Measurements from ENCODE around the gene CDC27. TPM values are rescaled to one million over a fixed set of nuclear protein-coding genes. Genes with fewer than 3 reads are reported as not detected.
"Not testable (repeated sequence)": the region's sequence is repeated elsewhere in the genome, so short reads cannot be mapped to it uniquely, and the experiment has no call there.

CDC27 gene
- total RNA-seq, 1 donor from 2014 or later = 118 TPM

GRCh38 chr17:47199627-47200324, 10.7 kb upstream of the CDC27 start:
- intact Hi-C loops (cut with micrococcal nuclease) = no loop called here

- intact Hi-C loops (cut with micrococcal nuclease) = no loop called here
Observed at GRCh38 chr17:47197821-47198220, 8.7 kb upstream of the CDC27 start.

DNA sequence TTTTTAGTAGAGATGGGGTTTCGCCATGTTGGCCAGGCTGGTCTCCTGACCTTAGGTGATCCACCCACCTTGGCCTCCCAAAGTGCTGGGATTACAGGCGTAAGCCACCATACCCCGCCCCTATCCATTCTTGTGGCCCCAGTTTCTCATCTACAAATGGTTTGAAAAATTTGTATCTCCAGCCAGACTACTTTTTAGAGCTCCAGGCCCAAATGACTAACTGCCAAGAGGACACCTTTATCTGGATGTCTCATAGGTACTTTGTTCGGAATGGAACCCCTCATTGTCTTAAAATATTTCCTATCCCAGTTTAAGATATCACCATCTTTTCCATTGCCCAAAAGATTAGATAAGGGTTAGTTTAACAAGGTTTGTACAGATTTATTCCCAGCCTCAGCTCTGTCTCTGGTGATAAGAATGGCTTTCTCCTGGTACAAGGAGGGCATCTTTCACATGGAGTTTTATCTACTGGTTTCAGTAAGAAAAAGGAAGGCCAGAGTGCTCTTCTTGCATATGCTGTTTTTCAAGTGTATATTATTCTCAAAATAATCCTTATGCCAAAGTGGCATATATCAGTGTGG, 4.9 kb upstream of the CDC27 start:
- intact Hi-C loops (cut with micrococcal nuclease) = no loop called here

DNA sequence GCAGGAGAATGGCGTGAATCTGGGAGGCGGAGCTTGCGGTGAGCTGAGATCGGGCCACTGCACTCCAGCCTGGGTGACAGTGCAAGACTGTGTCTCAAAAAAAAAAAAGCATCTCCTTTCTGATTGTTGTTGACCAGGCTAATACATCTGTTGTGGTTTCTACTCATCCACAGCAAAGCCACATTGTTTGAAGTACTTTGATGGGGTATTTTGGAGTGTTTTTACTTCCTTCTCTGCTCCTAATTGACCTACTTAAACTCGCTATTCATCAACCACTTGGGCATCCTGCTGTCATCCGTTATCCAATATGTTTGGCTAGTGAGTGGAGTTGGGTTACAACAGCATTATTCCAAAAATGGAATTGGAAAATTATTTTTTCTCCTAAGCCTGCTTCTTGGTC, 3.5 kb upstream of the CDC27 start:
- intact Hi-C loops (cut with micrococcal nuclease) = no loop called here

DNA sequence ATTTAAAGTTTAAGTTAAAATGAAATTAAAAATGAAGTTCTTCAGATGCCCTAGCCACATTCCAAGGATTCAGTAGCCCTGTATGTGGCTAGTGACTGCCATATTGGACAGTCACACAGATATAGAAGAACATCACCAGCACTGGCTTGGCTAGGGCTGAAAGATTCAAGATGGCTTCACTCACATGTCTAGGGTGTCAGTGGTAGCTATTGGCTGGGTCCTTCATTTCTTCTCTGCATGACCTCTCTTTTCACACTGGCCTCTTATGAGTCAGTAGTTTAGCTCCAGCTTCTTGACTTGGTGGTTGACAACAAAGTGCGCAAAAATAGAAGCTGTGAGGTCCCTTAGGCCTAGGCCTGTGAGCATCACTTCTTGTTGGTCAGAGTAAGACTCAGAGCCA, 1.7 kb upstream of the CDC27 start:
- intact Hi-C loops (cut with micrococcal nuclease) = no loop called here

DNA sequence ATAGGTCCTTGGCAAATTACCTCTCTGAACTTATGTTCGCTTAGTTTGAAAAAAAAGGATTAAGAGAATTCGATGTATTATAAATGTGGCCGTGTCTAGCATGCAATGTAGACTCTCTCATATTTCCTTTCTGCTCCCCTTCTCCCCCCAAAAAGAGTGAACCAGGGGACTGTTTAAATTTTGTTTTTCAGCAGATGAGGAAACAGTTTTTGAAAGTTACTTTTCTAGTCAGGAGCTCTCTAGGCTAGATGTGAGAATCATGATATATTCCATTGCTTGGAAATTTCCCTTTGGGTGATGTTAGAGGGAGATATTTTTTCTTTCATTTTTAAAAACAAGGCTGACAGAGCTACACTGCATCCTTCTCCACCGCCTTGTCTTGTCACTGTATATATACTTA, 1.1 kb upstream of the CDC27 start:
- intact Hi-C loops (cut with micrococcal nuclease) = no loop called here

DNA sequence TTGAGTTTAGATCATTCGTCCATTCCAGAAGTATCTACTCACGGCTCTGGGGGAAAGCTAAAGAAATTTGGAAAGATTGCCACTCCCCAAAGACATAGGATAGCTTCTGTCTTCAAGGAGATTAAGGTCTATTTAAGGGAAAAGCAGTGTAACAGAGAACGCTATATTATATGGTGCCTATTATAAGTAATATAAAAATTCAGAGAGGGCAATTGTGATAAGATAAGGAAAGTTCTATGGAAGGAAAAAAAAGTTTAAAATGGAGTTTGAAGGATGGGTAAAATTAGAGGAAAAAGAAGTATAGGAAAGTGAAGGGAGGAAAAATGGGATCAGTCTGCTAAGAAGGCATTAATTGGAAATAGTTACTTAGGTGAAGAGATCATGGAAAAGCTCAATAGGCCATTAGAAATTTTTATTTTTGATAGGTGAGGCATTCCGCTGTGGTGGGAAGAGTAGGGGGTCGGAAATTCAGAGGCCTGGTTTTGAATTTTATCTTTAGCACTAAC, 690 bp upstream of the CDC27 start:
- intact Hi-C loops (cut with micrococcal nuclease) = loop anchor here (1.0 to 5.0 kb wide), 2 partner anchors 16 to 458 kb away; partner anchors contain the start of gene KPNB1

DNA sequence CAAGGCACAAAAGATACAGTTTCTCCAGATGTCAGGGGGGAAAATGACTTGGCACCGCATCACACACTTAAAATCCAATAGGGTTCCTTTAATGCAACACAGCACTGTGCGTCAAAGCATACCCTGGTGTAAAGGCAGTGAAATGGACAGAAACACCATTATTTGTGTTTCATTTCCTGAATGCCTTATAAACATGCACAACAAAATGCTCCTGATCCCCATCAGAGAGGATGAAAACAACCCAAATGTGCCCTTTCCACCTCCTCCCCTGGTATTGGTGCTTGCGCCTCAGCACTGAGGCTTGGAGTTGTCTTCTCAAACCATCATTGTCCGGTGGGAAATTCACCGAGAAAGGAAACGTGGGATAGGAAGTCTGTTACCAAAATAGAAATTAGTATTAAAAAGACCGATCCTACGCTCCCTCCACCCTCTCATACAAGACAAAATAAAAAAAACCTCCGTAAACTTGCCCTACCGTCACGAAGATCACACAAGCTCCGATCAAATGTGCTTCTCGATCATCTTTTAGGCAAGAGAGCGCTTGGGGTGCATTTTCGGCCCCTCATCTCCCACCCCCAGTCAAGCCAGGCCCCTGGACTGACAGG, 722 bp downstream of the CDC27 start:
- intact Hi-C loops (cut with micrococcal nuclease) = loop anchor here (5.0 kb wide), 1 partner anchor 459 kb away; the partner anchor contains the start of gene KPNB1

DNA sequence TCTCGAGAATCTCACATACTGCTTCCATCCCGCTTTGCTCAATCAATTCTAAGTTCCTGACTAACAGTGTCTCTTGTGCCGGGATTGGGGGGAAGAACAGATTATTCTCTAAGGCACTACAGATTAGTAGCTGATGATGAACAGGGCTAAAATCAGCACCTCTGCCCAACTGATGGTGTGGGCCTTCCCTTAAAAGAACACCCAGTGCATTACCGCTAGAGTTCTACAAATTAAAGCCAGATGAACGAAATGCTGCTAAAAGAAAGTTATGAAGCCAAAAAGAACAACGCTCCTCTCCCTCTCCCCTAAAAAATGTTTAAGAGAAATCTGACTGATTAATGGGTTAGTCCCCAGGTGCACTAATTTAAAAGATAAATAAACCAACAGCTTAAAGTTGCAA, 4.4 kb downstream of the CDC27 start:
- intact Hi-C loops (cut with micrococcal nuclease) = loop anchor here (5.0 kb wide), 1 partner anchor 463 kb away; the partner anchor contains the start of gene KPNB1

GRCh38 chr17:47180988-47181387, 8.1 kb downstream of the CDC27 start:
- intact Hi-C loops (cut with micrococcal nuclease) = not testable (repeated sequence)

DNA sequence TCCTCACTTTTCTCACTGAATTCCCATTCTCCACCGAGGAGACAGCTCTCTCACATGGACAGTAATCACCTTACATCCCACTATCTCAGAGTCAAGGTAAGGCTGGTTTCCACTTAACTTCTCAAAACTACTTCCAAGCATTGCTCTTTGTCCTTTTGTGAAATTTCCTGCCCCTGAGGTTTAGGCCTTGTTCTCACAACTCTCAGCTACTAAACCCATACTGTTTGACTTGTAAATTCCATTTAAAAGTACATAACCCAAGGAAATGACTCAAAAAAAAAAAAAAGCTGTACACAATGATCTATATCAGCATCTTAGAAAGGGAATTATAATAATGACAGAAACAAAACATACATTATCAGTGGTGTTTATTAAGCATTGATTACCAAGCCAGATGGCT, 8.8 kb downstream of the CDC27 start:
- intact Hi-C loops (cut with micrococcal nuclease) = no loop called here

- intact Hi-C loops (cut with micrococcal nuclease) = no loop called here
Observed at GRCh38 chr17:47179141-47179540, 10.0 kb downstream of the CDC27 start.

DNA sequence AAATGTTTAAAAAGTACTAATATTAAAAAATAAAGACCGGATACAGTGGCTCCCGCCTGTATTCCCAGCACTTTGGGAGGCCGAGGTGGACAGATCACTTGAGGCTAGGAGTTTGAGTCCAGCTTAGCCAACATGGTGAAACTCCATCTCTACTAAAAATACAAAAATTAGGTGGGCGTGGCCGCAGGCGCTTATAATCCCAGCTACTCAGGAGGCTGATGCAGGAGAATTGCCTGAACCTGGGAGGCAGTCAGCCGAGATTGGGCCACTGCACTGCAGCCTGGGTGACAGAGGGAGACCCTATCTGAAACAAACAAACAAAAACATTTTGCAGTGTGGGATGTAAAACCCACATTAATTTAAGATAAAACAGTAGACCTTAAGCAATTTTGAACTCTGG, 11.8 kb downstream of the CDC27 start:
- intact Hi-C loops (cut with micrococcal nuclease) = no loop called here

GRCh38 chr17:47176389-47176826, 12.7 kb downstream of the CDC27 start:
- intact Hi-C loops (cut with micrococcal nuclease) = no loop called here

DNA sequence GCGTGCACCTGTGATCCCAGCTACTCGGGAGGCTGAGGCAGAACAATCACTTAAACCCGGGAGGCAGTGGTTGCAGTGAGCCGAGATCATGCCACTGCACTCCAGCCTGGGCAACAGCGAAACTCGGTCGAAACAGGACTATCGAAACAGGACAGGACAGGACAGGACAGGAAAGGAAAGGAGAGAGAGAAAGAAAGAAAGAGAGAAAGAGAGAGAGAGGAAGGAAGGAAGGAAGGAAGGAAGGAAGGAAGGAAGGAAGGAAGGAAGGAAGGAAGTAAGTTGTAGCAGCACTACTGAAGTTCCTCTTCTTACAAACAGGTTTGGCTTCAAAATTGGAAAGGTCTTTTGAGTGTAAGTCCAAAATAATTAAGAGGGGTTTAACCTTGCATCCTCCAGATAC, 14.3 kb downstream of the CDC27 start:
- intact Hi-C loops (cut with micrococcal nuclease) = not testable (repeated sequence)

GRCh38 chr17:47172696-47173565, 16.2 kb downstream of the CDC27 start:
- intact Hi-C loops (cut with micrococcal nuclease) = no loop called here

- intact Hi-C loops (cut with micrococcal nuclease) = no loop called here
Observed at GRCh38 chr17:47170710-47171109, 18.4 kb downstream of the CDC27 start.

- intact Hi-C loops (cut with micrococcal nuclease) = not testable (repeated sequence)
Observed at GRCh38 chr17:47168896-47169295, 20.2 kb downstream of the CDC27 start.

DNA sequence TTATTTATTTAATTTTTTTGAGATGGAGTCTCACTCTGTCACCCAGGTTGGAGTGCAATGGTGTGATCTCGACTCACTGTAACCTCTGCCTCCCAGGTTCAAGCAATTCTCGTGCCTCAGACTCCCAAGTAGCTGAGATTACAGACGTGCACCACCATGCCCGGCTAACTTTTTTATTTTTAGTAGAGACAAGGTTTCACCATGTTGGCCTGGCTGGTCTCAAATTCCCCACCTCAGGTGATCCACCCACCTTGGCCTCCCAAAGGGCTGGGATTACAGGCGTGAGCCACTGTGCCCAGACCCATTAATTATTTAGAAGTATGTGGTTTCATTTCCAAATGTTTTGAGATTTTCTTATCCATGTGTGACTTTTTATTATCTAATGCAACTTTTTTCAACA, 22.2 kb downstream of the CDC27 start:
- intact Hi-C loops (cut with micrococcal nuclease) = not testable (repeated sequence)

GRCh38 chr17:47165137-47165536, 24.0 kb downstream of the CDC27 start:
- intact Hi-C loops (cut with micrococcal nuclease) = no loop called here

GRCh38 chr17:47164263-47164662, 24.8 kb downstream of the CDC27 start:
- intact Hi-C loops (cut with micrococcal nuclease) = no loop called here

Data from T-helper 2 cell treated with Interferon-gamma antibody and Interleukin-4, amounts not matched to agents 100 ng/mL and 5 ng/mL, for 36 hours (primary cell).